ENCODE results near the gene TSKS.
A peak's percentile ranks its signal among the peaks of the same experiment; 100 is the strongest.

Gene TSKS

GRCh38 chr19:49763230-49763629 is at the start of gene TSKS:
Gene TSKS (minus strand): TSS chr19:49763306. CDS start chr19:49763247, 59 bp downstream.
- DNase-seq: no peak

DNA sequence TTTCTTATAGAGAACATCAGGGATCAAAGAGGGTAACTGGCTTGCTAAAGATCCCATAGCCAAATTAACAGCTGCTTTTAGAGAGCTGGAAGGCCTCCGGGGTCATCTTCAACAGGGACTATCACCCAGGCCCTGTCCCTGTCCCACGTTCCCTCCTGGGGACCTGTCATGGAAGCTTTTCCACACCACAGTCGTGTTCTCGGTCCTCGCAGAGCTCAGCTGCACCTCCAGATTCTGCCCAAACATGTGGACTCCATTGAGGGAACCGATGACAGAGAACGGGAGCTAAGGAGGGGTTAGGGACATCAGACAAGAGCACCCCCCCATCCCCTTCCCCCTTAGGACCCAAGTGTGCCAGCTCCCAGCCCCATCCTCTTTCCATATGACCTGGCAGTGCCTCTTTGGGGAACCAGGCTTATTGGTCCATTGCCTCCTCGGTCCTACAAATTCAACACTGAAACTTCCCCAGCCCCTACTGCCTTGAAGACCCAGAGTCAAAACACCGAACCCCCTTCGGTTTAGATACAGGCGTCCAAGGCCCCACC is 49.4 kb upstream of the TSKS start:
- DNase-seq: no peak

DNA sequence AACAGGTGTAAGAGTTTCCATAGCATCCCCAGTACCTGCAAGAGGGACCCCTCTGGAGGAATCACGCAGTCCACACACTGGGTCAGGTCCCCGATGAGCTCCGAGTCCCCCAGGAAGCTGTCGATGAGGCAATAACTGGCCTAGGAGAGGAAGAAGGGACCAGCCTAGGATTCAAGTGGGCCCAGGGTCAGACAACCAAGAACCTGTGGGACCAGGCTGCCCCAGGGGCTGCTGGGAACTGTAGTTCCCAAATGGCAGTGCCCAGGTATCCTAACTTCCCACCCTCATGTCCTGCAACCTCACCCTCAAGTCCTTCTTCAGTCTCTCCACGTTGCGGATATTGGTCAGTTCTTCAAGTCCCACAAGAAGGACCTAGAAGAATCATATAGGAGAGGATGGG is 48.2 kb upstream of the TSKS start:
- no peak for DNase-seq

- DNase-seq: no peak
These were observed 46.9 kb upstream of the TSKS start for GRCh38 chr19:49809941-49810389.

DNA sequence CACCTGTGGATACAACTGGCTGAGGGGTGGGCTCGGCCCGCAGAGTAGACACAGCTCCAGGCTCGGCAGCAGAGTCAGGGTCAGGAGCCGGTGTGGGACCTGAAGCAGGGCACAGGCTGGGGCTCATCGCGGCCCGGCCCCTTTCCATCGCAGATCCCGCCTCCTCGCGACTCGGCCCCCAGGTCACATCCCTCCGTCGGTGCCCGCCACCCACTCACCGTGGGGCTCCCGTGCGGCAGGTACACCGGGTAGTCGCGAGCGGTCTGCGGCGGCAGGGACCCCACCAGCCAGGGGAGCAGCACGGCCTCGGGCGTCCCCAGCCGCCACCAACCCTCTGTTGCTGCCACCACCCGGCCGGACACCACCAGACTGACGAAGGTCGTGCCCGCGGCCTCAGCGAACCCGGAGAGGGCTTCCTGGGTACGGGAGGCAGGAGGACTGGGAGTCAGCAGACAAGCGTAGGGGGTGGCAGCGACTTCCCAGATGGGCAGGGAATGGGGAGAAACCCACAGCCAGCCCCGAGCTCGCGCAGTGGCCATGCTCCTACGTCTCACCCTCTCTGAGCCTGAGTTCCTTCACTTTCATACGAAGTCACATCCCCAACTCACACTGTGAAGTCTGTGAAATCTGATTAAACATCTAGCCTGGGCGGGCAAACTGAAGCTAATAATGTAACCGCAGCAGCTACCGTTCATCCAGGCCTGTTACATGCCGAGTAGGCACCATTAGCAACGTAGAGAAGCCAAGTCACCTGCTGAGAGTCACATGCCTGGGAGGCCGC is 46.2 kb upstream of the TSKS start:
- peak; percentile 85 for DNase-seq

GRCh38 chr19:49808711-49809159 is 45.6 kb upstream of the TSKS start:
- no peak for DNase-seq

GRCh38 chr19:49807904-49808675 is 45.0 kb upstream of the TSKS start:
- DNase-seq: no peak

DNA sequence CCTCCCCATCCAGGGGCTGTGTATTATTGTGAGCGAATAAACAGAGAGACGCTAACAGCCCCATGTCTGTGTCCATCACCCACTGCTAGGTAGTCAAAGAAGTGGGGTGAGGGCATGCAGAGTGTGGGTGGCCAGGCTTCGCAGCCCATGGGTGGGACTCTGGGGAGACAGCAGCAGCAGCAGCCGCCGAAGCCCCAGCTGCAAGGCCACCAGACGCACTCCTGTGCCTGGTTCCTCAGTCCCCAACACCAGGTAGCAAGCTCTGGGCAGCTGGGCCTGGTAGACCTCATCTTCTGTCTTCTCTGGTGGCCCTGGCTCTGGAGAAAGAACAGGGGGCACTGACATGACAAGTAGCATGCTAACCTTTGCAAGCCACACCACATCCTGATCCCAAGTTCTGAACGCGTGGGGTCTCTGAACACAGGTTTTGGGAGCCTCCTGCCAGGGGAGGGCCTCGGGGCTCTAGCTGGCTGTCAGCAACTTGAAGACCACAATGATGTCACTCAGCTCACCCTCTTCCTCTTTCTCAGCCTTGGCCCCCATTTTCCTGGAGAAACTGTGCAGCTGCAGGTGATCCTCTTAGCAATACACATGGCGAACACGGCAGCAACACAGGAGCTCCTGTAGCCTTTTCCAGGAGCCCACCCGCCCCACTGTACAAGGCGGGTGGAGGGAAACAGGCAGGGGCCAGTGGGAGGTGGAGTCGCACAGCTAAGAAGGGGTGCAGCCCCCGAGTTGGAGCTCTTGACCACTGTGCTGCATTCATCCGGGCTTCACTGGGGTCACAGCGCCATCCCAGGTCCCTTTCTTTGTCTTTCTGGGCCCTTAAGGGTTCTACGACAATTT is 44.2 kb upstream of the TSKS start:
- no peak for DNase-seq

DNA sequence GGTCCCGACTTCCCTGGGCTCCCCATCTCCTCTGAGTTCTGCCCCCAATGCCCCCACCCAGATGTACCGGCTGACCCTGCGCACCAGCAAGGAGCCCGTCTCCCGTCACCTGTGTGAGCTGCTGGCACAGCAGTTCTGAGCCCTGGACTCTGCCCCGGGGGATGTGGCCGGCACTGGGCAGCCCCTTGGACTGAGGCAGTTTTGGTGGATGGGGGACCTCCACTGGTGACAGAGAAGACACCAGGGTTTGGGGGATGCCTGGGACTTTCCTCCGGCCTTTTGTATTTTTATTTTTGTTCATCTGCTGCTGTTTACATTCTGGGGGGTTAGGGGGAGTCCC is 43.5 kb upstream of the TSKS start:
- DNase-seq: no peak

- no peak for DNase-seq
These were observed 42.9 kb upstream of the TSKS start for GRCh38 chr19:49805822-49806619.

DNA sequence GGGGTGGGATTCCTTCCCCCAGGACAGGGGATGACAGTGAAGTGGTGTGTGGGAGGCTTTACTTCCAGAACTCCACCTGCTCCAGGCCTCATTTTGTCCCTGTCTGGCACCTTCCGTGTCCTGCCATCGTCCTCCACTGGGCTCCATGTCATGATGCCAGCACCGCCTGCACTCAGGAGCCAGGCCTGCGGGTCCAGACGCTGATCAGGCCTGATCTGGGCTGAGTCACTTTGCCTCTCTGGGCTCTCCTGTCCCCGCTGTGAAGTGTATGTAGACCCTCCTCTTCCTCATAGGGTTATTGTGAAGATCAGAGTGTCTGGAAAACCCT is 40.4 kb upstream of the TSKS start:
- no peak for DNase-seq

- DNase-seq: no peak
These were observed 39.9 kb upstream of the TSKS start for GRCh38 chr19:49802836-49803528.

- DNase-seq: peak; percentile 88
These were observed 39.0 kb upstream of the TSKS start for GRCh38 chr19:49801966-49802661.

DNA sequence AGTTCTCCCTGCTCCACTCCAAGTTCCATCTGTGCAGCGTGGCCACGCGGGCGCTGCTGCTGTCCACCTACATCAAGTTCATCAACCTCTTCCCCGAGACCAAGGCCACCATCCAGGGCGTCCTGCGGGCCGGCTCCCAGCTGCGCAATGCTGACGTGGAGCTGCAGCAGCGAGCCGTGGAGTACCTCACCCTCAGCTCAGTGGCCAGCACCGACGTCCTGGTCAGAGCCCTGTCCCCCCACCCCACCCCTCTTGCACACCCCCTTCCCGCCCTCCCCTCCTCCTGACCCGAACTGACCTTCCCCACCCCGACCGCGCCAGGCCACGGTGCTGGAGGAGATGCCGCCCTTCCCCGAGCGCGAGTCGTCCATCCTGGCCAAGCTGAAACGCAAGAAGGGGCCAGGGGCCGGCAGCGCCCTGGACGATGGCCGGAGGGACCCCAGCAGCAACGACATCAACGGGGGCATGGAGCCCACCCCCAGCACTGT is 38.3 kb upstream of the TSKS start:
- no peak for DNase-seq

DNA sequence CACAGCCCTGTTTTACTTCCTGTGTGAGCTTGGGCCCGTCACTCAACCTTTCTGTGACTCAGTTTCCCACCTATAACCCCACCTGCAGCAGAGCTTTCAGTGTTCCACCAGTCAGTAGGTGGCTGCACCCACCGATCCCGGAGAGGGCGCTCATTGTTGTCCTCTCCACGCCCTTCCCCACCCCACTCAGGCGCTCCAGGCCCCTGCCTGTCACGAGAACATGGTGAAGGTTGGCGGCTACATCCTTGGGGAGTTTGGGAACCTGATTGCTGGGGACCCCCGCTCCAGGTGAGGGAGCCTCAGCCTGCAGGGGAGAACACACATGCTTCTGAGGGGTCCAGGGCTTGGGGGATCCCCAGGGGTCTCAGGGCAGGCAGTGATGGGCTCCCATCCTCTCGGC is 37.7 kb upstream of the TSKS start:
- no peak for DNase-seq

DNA sequence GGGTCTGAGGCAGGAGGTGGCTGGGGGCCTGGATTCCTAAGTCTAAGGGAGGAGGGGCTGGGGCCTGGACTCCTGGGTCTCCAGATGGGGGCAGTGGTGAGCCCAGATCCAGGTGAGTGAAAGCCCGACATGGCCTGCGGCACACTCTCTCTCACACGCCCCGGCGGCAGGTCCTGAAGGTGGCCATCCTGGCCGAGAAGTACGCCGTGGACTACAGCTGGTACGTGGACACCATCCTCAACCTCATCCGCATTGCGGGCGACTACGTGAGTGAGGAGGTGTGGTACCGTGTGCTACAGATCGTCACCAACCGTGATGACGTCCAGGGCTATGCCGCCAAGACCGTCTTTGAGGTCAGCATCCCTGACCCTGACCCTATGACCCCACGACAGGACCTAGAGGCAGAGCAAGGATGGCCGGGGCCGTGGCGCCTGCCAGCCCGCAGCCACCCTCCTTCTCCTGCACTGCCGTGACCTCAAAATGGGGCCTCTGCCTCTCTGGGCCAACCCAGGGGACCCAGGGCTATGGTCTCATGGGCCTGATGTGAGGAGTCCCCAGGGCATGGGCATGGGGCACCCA is 36.8 kb upstream of the TSKS start:
- no peak for DNase-seq

DNA sequence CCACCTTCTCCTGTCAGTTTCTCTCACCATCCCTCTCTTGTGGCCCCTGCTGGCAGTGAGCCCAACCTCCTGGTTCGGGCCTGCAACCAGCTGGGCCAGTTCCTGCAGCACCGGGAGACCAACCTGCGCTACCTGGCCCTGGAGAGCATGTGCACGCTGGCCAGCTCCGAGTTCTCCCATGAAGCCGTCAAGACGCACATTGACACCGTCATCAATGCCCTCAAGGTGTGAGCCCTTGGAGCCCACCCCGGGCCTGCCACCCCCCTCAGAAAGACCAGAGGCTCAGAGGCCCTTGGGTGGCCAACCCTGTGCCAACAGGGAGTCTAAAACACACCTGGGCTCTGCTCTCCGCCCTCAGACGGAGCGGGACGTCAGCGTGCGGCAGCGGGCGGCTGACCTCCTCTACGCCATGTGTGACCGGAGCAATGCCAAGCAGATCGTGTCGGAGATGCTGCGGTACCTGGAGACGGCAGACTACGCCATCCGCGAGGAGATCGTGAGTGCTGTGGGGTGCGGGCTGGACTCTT is 36.2 kb upstream of the TSKS start:
- no peak for DNase-seq

DNA sequence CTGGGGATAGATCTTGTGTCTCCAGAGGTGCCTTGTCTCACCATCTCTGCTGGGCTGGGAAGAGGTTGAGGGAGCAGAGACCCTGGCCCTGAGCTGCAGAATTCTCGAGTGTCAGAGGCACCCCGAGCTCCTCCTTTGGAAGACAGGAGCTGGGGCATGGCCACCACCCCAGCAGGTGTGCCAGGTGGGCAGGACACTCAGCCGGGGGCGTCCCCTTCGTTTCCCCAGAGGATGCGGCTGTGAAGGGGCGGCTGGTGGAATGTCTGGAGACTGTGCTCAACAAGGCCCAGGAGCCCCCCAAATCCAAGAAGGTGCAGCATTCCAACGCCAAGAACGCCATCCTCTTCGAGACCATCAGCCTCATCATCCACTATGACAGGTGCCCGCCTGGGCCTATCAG is 35.5 kb upstream of the TSKS start:
- DNase-seq: no peak

GRCh38 chr19:49795615-49796014 is 32.5 kb upstream of the TSKS start:
- DNase-seq: no peak

DNA sequence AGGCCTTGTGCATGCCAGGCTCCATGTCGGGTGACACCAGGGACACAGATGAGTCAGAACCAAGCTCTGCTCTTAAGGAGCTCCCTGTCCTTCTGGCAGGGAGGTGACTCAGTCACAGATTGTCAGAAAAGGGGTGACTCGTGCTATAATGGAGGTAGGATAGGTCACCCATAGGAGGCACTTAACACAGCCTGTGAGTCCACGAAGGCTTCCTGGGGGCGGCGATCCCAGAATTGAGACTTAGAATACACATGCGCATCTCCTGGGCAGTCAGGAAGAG is 30.4 kb upstream of the TSKS start:
- no peak for DNase-seq
